ENCODE data around the gene SUSD6. TPM values are rescaled to one million over a fixed set of nuclear protein-coding genes. Genes with fewer than 3 reads are reported as not detected.

SUSD6 gene
- total RNA-seq, 2 experiments from 2014 or later: 23.1 to 43.6 TPM

GRCh38 chr14:69756298-69756697, 144.9 kb downstream of the SUSD6 start:
- Histone ChIP-seq H2AFZ (ENCODE audit: low read length) (no peak overlapping the region), H3K4me3 (ENCODE audit: low read depth, low read length, poor library complexity, severe bottlenecking) (no peak overlapping the region), H4K20me1 (ENCODE audit: insufficient read depth, low read length) (no peaks in the 10 kb centered on the region), H3K9me2 (ENCODE audit: insufficient read depth, low read length) (no peaks in the 10 kb centered on the region), H3K36me3 (ENCODE audit: insufficient read depth, low read length) (no peaks in the 10 kb centered on the region), H3K4me1 (ENCODE audit: insufficient read depth, low read length, poor library complexity, severe bottlenecking) (peaks cover 8% of the 10 kb centered on the region), H3K9me3 (ENCODE audit: low read length) (no peaks in the 10 kb centered on the region), H3K4me2 (ENCODE audit: low read length) (no peak overlapping the region), H3K27ac (ENCODE audit: low read depth, low read length, poor library complexity, severe bottlenecking) (no peak overlapping the region), H3K79me2 (ENCODE audit: insufficient read depth, low read depth, low read length) (no peaks in the 10 kb centered on the region)
- intact Hi-C loops (cut with micrococcal nuclease; ENCODE audit: unreplicated experiment): no loop called here
- BruUV-seq (replicated peaks): no TSS peak
- ChIA-PET CTCF (ENCODE audit: unreplicated experiment) (no interaction called here), POLR2A (no interaction called here)
- no peak for DNase-seq (ENCODE audit: low spot score)
- TF ChIP-seq CTCF (conservative IDR thresholded peaks at IDR 0.05; ENCODE audit: low read length) (no peak), EZH2phosphoT487 (IDR thresholded peaks at IDR 0.05; ENCODE audit: borderline replicate concordance, low read depth, low read length) (no peak)

- TF ChIP-seq CTCF (conservative IDR thresholded peaks at IDR 0.05; ENCODE audit: low read length) (no peak), EZH2phosphoT487 (IDR thresholded peaks at IDR 0.05; ENCODE audit: borderline replicate concordance, low read depth, low read length) (no peak)
- Histone ChIP-seq H3K36me3 (ENCODE audit: insufficient read depth, low read length) (no peaks in the 10 kb centered on the region), H3K9me3 (ENCODE audit: low read length) (no peaks in the 10 kb centered on the region), H3K9me2 (ENCODE audit: insufficient read depth, low read length) (no peaks in the 10 kb centered on the region), H3K79me2 (ENCODE audit: insufficient read depth, low read depth, low read length) (no peaks in the 10 kb centered on the region), H3K27ac (ENCODE audit: low read depth, low read length, poor library complexity, severe bottlenecking) (no peak overlapping the region), H3K4me3 (ENCODE audit: low read depth, low read length, poor library complexity, severe bottlenecking) (no peak overlapping the region), H4K20me1 (ENCODE audit: insufficient read depth, low read length) (no peaks in the 10 kb centered on the region), H3K4me1 (ENCODE audit: insufficient read depth, low read length, poor library complexity, severe bottlenecking) (no peaks in the 10 kb centered on the region), H3K4me2 (ENCODE audit: low read length) (no peak overlapping the region), H2AFZ (ENCODE audit: low read length) (no peak overlapping the region)
- CTCF ChIA-PET (ENCODE audit: unreplicated experiment): no interaction called here
- no peak for DNase-seq (ENCODE audit: low spot score)
- BruUV-seq (replicated peaks): no TSS peak
- intact Hi-C loops (cut with micrococcal nuclease; ENCODE audit: unreplicated experiment): loop anchor here (10.0 kb wide), 1 partner anchor 606 kb away; the partner anchor contains the start of gene DCAF5
- POLR2A ChIA-PET: interaction anchor here (0.6 to 0.7 kb wide), 2 partner anchors 16 to 256 kb away, joined by 3 read pairs; no protein-coding TSS in a partner anchor
Observed at GRCh38 chr14:69760810-69761209, 149.4 kb downstream of the SUSD6 start.

- peaks cover 13% of the 10 kb centered on the region for H3K4me1 ChIP-seq (ENCODE audit: insufficient read depth, low read length, poor library complexity, severe bottlenecking)
- BruUV-seq (replicated peaks): no TSS peak
- H3K79me2 ChIP-seq (ENCODE audit: insufficient read depth, low read depth, low read length): peaks cover 24% of the 10 kb centered on the region
- no peak overlapping the region for H3K4me3 ChIP-seq (ENCODE audit: low read depth, low read length, poor library complexity, severe bottlenecking)
- ChIA-PET CTCF (ENCODE audit: unreplicated experiment) (no interaction called here), POLR2A (interaction anchor here (0.7 kb wide), 1 partner anchor 353 kb away, joined by 3 read pairs; no protein-coding TSS in a partner anchor)
- no peak for DNase-seq (ENCODE audit: low spot score)
- H2AFZ ChIP-seq (ENCODE audit: low read length): peak overlapping the region; percentile 18; the same call in 1 of the 2 replicates
- no peaks in the 10 kb centered on the region for H3K9me2 ChIP-seq (ENCODE audit: insufficient read depth, low read length)
- no peak overlapping the region for H3K27ac ChIP-seq (ENCODE audit: low read depth, low read length, poor library complexity, severe bottlenecking)
- H3K4me2 ChIP-seq (ENCODE audit: low read length): no peak overlapping the region
- peaks cover 13% of the 10 kb centered on the region for H3K36me3 ChIP-seq (ENCODE audit: insufficient read depth, low read length)
- H4K20me1 ChIP-seq (ENCODE audit: insufficient read depth, low read length): peaks cover 12% of the 10 kb centered on the region
- intact Hi-C loops (cut with micrococcal nuclease; ENCODE audit: unreplicated experiment): loop anchor here (10.0 kb wide), 1 partner anchor 609 kb away; the partner anchor contains the start of gene DCAF5
- TF ChIP-seq CTCF (conservative IDR thresholded peaks at IDR 0.05; ENCODE audit: low read length) (no peak), EZH2phosphoT487 (IDR thresholded peaks at IDR 0.05; ENCODE audit: borderline replicate concordance, low read depth, low read length) (no peak)
- H3K9me3 ChIP-seq (ENCODE audit: low read length): no peaks in the 10 kb centered on the region
Observed at GRCh38 chr14:69763761-69764510, 152.5 kb downstream of the SUSD6 start.
